GM21529 (cell line): ENCODE data around the gene FCHSD1.
A peak's percentile ranks its signal among the peaks of the same experiment; 100 is the strongest.

Experiments used
- ATAC-seq: cut with Tn5 transposase; IDR thresholded peaks from one replicate; pipeline ENCODE4 v1.9.1; 2021; ENCODE audit not compliant: unreplicated experiment

The FCHSD1 gene

DNA sequence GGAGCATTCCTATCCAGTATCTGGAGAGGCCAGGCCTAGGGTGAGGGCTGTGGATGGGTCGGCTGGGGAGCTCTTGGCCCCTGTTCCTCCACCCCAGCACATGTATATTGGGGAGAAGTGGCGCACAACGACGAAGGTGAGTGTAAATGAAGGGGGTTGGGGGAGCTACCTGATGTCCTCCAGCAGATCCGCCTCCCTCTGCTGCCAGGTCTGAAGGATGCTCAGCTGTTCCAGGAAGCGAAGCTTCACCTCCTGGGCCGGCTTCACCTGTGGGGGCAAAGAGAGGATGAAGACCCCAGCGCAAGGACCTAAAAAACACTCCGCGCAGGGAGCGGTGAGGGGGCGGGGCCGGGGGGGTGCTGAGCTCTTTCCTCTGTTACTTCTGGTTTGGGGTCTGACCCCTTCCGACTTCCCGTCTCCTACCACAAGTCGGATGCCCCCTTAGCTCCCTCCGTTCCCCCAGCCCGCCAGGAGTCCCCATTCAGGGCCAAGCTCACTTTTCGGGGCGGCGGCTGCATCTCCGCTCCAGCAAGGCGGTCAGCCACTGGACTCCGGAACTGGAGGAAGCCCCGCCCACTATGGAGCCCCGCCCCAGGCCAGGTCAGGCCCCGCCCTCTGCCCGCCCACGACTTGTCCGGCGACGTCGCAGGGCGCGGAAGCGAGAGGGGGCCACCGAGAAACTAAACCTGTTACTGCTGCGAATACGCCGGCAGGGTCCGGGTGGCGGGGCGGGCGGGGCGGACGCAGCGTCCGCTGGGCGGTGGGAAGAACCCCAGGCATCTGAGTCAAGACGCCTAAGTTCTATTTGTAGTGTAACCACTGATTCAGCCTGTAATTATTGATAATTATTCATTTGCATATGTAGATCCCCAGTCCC is at the start of gene FCHSD1:
TSS of gene FCHSD1 (minus strand) at position 568 of the 877 bp plus-strand sequence. CDS start at position 518, 50 bp downstream.
- peak; percentile 95 for ATAC-seq

DNA sequence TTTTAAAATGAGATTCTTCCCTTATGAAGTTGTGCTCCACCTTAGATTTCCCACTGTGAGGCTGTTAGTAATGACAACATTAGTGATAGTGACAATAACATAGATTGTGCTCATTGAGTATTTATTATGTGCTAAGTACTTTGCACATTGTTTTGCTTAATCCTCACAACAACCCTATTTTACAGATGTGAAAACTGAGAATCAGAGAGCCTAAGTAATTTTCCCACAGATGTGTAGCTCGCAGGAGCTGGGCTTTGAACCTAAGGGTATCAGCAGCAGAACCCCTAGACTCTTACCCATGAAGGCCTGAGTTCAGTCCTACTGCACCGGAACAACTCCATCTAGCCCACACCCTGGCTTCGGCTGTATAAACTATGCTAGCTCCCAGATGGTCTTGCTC is 46.4 kb upstream of the FCHSD1 start:
- no peak for ATAC-seq

DNA sequence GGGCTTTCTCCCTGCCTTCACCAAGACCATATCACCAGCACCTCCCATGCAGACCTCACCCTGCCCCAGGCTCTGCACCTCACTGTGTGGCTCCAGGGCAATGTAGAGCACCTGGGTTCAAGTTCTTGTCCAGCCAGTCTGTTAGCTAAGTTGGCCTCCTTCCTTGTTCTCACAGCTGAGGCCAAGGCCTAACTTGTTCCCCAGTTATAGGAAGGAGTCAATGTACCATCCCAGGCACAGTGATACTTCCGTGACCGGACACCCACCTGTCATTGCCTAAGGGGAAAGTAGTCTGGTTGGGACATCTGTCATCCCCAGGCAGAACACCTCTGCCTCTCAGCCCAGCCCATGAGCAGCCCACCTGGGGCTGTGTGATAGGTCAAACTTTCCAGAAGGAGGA is 45.2 kb upstream of the FCHSD1 start:
- no peak for ATAC-seq

DNA sequence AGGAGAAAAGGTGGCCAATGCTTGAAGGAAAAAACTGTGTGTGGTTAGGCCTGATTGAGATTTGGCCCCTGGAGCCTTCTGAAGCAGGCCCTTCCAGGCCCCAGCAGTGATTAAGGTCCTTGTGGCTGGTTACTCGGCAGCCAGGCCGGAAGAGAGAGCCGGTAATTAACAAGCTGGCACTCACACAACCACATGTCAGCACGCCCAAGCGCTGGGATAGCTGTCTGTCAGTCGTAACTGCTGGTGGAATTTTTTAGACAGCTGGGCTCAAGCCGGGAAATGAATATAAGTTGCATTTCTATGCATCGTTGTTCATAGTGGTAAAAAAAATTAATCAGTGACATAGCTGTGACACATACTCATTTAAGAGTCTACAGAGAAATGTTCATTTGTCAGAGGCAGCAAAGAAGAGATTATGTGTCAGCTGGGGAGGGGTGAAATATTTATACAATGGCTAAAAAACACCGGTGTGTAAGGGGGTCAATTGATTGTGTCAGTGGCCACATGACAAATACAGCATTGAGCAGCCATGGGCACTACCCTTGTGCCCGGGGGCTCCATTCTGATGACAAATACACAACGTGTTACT is 44.5 kb upstream of the FCHSD1 start:
- no peak for ATAC-seq

DNA sequence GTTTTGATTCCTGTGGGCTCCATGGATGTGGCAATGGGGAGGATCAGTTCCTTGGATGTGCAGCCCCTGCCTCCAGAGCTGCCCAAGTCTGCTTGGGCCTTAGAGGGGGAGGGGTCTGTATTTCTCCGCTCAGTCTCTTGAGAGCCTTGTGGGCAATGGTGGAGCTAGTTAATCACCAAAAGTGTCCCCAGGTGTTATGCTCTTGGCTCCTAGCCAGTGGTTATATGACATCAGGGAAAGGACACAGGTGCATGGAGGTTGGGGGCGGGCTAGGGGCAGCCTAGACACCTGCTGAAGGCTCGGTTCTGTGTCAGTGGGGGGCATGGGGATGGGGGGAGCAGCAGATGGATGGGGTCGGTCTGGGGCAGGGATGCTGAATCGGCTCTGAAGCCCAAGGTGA is 43.3 kb upstream of the FCHSD1 start:
- ATAC-seq: no peak

DNA sequence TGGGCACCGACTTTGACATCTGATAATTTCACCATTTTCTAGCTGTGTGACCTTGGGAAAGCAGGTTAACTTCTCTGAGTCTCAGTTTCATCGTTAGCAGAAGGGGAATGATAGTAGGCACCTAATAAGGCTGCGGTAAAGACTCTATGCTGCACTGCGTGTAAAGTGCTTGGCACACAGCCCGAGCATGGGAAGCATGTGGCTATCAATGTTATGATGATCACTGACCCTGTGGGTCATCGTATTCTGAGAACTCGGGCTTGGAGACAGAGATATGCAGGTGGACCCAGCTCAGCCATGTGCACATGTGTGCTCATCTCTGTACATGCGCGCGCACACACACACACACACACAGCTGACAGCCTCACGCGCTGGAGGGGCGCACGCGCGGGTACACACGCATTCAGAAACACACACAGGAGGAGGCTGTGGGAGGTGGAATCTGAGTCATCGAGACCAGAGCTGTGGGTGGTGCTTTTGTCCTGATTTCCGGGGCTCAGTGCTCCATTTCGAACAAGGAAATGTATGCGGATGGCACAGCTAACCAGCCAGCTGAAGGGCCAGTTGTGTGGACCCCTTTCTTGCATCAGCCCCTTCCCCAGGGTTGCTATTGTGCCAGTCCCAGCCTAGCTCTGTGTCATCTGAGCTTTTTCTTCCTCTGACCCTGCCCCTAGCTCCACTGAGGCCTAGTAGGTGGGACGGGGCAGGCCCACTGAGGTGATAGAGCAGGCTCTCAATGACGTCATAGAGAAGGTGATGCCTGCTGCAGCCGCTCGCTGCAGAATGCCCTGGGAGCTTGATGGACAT is 41.9 kb upstream of the FCHSD1 start:
- no peak for ATAC-seq

DNA sequence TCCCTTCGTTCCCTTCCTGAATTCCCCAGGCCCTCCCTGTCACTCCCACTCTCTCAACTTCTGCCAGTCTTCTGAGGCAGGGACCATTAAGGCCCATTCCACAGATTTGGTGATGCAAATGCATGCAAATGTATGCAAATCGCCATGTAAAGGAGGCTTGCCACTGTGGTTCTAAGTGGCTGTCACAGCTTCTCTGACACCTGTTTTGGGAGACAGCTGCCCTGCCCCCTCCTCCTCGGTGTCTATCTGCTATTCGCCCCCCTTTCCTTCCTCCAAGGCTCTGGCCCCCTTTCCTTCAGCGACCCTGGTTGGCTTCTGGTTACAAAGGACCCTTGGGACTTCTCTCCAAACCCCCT is 41.3 kb upstream of the FCHSD1 start:
- ATAC-seq: no peak

DNA sequence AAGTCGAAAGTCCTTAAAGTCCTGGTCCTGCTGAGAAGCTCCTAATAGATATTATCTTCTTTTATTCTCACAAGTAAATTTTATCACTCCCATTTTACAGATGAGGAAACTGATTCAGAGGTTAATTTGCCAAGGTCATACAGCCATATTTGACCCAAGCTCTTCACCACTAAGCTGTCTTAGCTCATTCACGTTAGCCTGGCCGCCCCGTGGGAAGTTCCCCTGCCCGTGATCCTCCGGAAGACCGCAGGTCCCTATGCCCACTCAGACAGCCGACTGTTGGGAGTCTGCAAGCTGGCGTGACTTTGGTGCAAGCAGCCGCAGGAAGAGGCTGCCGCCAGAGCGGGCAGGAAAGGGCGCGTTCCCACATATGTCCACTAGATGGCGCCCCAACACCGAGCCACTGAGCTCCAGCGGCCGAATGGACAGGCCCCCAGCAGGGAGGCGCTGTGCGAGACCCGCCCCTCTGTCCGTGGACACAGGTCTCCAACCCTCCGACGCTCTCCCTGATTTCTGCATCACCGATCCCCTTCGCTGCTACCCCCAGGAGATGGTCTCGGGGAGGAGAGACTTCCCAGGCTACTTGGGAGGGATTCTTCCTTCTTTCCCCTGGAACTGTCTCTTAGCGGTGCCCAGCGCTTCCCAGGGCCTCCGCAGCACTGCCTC is 40.8 kb upstream of the FCHSD1 start:
- peak; percentile 84 for ATAC-seq

DNA sequence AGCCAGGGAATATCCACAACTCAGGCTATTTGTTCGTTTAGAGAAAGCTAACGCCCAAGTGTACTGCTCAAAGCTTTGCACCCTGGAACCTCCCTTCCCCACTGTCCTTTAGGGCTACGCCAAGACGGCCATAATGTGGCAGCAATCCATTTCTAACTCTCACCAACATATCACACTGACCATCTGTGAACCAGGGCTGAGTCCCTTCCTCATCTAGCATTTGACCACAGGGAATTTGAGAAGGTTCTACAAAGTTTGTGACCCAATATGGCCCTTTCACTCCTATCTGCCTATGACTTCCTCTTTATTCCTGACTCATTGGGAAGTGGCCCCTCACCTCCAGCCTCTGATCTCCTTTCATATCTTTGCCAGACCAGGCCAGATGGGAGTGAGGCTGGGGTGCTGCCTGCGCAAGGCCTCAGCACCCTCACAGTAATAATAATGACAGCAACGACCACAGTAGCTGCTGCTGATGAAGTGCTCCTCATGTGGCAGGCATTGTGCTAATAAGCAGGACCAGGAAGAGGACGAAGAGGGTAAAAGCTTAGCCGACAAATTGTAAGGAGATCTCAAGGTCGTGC is 40.2 kb upstream of the FCHSD1 start:
- ATAC-seq: no peak

DNA sequence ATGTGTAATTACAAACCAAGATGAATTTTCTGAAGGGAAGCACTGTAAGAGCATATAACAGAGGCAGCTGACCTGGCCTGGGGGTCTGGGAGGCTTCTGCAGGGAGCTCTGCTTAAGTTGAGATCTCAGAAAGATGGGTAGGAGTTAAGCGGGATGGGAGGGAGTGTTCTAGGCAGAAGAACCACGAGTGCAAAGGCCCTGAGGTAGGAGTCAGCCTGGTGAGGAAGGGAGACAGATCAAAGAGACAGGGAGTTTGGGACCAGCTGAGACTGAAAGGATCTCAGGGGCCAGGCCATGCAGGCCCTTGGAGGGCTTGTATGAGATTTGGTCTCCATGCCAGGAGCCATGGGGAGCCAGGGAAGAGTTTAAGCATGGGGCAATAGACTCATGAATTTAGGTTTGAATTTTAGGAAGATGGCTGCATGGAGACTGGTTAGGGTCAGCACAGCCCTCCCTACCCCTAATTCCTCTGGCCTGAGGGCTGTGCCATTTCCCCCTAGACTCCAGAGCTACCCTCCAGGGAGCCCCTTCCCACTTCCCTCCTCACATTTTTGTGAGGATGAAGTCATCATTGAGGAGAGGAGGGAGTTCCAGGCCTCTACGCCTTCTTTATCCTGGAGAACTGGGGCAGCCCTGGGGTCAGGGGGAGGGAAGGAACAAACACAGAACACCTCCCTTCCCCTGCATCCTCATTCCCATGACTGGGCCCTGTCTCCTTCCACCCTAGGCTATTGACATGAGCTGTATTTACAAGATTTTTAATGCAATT is 35.6 kb upstream of the FCHSD1 start:
- ATAC-seq: no peak

DNA sequence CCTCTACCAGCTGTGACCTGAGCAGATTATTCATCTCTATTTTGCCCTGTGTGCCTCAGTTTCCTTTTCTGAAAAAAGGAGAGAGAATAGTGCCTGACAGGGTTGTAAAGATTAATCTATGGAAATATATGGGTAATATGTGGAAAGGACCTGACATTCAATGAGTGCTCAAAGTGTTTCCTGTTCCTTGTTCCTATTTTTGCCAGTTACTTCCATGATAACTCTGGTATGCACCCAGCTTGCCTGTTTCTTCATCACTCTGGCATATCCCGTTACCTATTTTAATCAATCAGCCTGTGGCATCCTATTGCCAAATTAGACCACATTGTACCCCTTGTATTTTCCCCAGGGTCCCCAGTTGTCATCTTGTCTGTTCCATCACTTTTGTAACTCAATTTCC is 34.4 kb upstream of the FCHSD1 start:
- ATAC-seq: no peak

DNA sequence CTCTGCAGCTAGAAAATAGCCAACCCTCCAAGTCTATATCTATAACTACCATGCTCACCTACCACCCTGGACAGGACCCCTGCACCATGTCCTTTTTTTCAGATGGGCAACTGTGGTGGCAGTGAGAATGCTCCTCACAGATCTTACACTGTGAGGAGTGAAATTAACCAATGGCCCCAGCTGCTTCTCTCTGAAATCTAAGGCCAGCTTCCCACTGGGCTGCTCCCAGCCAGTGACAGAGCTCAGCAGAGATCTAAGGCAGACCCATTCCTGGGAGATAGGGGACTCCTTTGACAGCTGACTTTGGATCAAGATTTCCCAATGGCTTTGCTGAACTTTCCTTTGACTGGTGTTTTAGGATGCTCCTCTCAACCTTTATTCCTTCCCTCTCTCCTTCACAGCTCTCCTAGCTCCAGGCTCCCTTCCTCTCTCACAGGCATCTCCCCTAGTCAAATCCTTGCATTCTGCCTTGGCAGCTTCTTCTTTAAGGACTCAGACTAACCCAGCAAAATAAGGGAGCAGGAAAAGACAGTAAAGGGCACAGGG is 32.5 kb upstream of the FCHSD1 start:
- ATAC-seq: no peak

DNA sequence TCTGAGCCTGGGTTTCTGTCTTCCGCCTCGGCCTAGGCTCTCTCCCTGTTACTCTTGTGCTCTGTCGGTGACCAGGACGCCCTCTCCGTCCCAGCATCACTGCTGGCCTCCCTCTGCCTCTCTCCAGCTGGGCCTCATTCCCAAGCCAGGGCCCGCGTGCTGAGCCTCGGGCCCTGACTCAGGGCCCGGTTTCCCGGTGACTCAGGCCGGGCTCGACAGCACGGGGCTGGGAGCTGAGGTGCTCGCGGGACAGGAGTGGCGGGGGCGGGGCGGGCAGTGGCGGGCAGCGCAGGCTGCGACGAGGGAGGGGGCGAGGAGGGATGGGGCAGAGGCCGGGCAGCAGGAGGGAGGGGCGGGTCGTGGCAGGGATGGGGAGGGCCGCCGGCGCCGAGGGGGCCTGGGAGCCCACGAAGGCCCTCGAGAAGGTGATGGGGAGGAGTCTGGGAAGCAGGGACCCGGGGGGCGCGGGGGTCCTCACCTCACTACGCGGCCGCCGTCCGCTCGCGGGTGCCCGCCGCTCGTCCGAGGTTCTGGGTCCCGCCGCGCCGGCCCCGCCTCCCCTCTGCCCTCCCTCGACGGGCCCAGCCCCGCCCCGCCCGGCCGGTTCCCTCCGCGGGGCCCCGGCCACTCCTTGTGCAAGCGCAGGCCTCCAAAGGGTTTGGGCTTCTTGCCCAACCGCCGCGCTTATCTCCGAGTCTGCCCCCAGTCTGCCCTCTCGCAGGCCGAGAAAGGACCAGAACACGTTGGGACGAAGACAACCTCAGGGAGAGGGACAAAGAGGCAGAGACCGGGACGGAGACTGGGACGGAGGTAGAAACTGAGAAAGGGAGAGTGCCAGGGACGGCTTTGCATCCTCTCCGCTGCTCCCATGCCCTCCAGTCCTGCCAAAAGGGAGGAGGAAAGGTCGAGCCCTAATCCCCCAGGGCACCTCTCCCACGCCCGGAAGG is 30.8 kb upstream of the FCHSD1 start, which contains the start of gene ARAP3:
TSS of gene ARAP3 (minus strand) at position 536 of the 947 bp plus-strand sequence. CDS start 1,744 bp downstream, outside the sequence.
- ATAC-seq: no peak

DNA sequence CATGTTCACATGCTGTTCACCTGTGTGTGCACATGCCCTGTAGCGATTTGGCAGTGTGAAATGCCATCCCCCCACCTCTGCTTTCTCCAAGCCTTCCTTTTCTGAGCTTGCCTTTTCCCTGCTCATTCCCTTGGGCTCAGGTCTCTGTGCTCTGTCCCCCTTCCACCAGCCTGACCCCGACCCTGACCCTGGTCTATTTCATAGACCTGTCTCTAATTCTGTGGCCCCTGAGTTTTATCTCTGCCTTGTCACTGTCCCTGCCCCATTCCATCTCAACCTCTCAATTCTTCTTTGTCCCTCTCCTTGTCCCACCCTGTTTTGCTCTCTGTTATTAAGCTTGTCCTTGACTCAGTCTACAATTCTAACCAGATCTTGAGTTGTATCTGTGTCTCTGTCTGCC is 30.1 kb upstream of the FCHSD1 start:
- no peak for ATAC-seq

DNA sequence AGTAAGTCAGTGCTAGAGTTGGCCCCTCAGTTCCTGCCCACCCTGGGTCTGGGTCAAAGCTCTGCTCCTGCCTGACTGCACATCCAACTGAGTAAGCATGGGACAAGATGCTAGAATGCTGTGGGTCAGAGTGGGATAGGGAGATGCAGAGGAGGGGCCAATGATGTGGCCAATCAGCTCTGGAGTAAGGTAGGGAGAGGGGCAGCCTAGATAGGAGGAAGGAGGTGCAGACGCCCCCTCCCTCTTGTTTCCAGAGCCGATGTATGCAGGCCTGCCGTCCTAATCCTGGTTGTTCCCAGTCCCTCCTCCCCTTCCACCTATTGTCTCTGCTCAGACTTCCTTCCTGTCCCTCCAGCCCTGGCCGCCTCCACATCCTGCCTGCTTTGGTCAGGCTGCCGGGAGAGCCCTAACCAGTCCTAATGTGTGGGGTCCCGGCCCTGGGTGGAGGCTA is 29.6 kb upstream of the FCHSD1 start:
- no peak for ATAC-seq

DNA sequence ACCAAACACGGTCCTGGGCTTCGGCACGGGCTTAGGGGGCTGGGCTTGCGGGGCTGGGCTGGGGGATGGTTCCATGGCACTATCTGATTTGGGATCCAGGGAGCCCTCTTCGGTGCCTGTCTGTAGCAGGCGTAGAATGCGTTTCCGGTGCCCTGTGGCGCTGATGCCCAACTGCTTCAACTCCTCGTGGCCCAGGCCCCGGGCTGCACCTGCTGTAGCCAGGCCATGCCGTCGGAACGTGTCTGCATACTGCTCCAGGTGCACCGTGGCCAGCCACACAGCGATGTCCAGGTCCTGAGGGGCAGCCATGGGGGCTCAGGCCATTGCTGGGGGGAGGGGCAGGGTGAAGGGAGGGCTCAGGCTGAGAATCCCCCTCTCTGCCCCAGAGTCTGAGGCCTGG is 29.0 kb upstream of the FCHSD1 start:
- ATAC-seq: no peak

DNA sequence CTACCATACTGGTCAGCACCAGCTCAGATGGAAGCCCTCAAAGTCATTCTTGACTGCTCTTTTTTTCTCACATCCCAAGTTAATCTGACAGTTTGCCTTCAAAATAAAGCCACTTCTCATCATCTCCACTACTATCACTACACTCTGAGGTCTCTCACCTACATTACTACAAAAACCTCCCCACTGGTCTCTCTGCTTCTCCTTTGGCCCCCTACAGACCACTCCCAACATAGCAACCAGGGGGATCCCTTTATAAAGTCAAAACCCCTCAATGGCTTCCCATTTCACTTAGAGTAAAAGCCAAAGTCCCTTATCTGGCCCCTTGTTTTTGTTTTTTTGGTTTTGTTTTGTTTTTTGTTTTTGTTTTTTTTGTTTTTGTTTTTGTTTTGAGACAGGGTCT is 26.2 kb upstream of the FCHSD1 start:
- ATAC-seq: no peak

DNA sequence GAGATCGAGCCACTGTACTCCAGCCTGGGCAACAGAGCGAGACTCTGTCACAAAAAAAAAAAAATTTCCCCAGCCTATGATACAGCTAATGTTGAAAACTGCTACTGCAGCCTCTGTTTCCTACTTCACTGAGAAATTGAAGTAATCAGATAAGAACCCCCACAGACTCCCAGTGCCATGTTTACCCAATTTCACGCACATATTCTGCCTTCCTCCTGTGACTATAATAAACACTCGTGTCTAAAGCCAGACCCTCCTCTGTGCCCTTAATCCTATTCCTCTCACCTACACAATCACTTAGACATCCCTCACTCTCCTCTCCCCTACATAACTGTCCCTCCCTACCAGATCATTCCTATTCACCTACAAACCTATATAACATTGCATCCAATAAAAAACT is 24.5 kb upstream of the FCHSD1 start:
- ATAC-seq: no peak

DNA sequence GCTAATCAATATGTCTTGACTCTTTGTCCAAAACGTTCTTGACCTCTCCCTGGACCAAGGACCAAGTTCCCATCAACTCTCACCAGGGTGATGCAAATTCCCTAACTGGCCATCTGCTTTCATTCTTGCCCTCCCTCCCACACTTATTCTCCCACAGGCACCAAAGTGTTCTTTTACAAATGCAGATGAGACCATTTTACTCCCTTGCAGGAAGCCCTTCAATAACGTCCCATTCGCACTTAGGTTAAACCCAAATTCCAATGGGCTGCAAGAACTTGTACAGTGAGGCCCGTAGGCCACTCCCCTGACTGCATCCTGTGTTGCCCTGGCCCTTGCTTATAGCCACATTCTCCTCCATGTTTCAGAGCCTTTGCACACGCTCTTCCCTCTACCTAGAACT is 23.5 kb upstream of the FCHSD1 start:
- ATAC-seq: no peak
